HG03103 (cell line): ENCODE data around the gene CMTM1.
"Not testable (repeated sequence)": the region's sequence is repeated elsewhere in the genome, so short reads cannot be mapped to it uniquely, and the experiment has no call there.

Experiments used
- ATAC-seq: cut with Tn5 transposase; IDR thresholded peaks from one replicate; pipeline ENCODE4 v1.9.1; 2021; ENCODE audit warnings: low read depth; ENCODE audit not compliant: unreplicated experiment

Gene CMTM1

DNA sequence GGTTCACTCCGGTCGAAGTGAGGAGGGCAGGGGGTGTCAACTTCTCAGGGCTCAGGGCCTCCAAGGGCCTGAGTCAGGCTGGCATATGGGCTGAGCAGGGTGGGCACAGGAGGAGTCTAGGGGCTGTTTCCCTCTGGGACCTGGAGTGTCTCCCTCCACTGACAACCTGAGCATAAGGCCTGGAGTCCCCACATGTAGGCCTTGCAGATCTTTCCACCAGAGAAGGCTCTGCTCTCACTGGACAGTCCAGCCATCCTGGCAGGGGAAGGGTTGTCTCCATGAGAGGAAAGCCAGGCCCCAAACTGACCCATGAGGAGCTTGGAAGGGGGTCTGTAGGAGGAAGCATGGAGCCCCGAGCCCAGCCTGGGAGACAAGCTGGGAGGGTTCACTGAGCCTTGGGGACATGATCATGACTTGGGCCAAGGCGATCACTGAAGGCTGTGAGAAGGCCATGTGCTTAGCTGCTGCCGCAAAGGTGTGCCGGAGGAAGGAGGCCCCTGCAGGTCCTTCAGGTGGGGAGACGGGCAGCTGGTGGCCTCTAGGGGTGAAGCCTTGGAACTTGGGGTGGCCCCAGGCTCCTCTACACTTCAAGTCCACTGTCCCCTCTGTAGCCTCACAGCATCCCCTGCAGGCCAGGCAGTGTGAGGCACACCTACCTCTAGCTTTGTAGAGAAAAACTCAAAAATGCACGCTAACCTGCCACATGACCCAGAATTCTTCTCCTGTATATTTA, 22.9 kb downstream of the CMTM1 start:
- peak; percentile 76 for ATAC-seq

DNA sequence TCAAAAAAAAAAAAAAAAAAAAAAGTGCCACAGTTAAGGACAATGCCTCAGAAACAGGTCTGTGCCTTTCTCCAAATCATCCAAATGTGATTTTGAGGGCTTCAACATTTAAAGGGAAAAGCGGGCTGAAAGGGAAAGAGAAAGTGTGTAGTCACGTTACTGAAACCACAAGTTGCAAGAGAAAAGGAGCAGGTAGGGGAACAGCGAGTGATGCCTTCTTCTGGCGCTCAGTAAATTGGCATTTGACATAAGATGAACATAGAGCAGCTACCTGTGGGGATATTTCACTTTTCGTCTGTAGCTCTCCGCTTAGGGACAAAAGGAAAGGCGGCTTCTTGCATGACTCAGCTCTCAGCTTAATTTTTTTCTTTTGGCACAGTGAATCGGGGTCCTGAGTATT, 24.1 kb downstream of the CMTM1 start:
- ATAC-seq = no peak

DNA sequence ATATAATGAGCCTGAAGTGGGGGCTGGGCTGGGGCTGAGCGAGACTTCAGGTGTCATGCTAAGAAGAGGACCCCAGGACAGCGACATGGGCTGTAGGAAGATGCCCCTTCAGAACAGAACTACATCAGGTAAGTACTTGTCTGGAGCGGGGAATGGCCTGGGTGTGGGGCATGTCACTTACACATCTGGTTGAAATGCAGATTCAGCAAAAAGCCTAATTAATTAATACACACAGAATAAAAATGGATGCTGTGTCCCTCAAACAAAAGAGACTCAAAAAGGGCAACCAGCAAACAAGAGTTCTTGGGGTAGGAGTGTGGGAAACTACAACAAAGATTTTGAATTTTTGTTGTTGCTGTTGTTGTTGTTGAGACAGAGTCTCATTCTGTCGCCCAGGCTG, 24.8 kb downstream of the CMTM1 start:
- ATAC-seq = no peak

DNA sequence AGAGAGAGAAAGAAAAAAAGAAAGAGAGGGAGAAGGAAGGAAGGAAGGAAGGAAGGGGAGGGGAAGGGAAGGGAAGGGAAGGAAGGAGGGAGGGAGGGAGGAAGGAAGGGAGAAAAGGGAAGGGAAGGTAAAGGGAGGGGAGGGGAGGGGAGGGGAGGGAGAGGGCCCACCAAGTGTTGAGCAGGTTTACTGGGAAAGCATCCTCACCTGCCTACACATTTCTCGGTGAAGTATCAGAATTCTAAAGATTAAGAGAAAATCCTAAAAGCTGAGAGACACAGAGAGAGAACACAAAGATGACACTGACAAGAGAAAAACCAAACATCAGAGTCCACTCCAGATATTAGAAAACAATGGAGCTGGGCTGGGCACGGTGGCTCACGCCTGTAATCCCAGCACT, 26.0 kb downstream of the CMTM1 start:
- ATAC-seq = no peak

DNA sequence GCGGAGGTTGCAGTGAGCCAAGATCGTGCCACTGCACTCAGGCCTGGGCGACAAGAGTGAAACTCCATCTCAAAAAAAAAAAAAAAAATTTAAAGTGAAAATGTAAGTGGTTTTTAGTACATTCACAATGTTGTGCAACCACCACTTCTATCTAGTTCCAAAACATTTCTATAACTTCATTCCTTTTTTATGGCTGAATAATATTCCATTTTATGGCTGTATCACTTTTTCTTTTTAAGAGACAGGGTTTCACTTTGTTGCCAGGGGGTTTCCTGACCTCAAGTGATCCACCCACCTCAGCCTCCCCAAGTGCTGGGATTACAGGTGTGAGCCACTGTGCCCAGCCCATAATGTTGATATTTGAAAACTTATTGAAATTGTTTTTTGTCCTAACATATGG, 26.6 kb downstream of the CMTM1 start:
- no peak for ATAC-seq

DNA sequence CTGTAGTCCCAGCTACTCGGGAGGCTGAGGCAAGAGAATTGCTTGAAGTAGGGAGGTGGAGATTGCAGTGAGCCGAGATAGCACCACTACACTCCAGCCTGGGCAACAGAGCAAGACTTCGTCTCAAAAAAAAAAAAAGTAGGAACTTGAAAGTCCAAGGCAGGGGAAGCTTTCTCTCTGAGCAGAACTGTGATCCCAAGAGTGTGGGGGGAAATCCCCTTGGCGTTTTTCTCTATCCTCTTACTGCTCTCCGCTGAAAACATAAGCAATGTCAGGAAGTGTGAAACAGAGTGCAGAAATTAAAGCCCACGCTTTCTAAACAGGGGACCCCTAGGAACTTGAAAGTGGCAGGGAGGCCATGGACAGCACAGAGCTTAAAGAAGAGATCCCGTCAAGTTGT, 28.5 kb downstream of the CMTM1 start:
- ATAC-seq = no peak

DNA sequence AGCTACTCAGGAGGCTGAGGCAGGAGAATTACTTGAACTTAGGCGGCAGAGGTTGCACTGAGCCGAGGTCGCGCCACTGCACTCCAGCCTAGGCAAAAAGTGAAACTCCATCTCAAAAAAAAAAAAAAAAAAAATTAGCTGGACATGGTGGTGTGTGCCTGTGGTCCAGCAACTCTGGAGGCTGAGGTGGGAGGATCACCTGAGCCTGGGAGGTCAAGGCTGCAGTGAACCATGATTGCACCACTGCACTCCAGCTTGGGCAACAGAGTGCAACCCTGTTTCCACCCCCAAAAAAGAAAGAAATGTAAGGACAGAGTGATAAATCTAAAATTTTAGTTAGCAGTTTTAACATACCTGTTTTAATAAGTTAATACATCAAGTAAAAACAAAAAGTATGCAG, 30.3 kb downstream of the CMTM1 start:
- ATAC-seq = not testable (repeated sequence)

DNA sequence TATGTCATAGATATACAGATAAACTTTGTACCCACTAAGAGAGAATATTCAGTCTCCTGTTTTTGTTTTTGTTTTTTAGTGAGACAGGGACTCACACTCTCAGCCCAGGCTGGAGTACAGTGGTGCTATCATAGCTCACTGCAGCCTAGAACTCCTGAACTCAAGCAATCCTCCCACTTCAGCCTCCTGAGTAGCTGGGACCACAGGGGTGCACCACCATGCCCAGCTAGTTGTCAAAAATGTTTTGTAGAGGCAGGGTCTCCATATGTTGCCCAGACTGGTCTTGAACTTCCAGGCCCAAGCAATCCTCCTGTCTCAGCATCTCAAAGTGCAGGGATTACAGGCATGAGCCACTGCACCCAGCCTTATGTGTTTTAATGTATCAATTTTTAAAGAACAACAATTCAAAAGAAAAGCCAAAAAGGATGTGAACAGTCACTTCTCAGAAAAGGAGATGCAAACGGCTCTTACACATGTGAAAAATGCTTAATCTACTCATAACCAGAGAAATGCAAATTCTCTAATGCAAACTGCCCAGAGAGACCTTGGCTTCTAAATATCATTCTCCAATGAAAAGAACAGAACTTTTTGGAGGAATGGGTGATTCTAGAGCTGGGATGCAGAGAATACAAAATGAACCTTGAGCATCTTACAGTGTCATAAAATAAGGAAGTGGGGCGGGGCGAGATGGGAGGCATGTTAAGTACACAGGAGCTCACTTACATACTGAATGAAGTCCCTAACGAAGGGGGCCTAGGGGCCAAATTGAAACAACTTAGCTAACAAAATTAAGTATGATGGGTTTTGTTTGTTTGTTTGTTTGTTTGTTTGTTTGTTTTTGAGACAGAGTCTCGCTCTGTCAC, 31.0 kb downstream of the CMTM1 start:
- ATAC-seq = no peak

DNA sequence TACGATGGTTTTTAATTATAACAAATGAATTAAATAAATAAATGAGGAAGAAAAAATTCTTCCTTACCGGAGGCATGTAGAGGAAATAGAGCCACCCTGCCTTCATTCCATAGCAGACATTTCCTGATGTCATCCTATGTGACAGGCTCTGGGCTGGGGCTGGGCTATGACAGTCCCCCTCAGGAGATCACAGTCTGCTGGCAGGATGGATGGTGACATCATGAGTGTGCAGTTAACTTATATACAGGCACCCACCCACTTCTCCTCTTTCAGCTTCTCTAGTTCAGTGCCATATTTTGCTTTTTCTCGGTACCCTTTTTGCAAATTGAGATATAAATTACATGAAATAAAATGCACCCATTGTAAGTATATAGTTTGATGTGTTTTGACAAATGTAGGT, 31.9 kb downstream of the CMTM1 start:
- ATAC-seq = no peak

DNA sequence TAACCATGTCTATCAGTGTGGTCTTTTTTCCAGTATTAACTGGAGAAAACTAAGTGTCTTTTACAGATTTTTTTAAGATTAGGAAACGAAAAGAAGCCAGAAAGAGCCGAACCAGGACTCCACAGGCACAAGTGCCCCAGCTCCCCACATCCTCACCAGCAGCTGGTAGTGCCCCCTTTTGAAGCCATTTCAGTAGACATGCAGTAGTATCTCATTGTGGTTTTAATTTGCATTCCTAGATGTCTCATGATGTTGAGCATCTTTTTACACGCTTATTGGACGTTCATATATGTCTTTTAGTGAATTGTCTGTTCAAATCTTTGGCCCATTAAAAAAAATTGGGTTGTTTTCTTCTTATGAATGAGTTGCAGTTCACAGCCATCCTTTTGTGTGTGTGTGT, 33.5 kb downstream of the CMTM1 start:
- no peak for ATAC-seq

DNA sequence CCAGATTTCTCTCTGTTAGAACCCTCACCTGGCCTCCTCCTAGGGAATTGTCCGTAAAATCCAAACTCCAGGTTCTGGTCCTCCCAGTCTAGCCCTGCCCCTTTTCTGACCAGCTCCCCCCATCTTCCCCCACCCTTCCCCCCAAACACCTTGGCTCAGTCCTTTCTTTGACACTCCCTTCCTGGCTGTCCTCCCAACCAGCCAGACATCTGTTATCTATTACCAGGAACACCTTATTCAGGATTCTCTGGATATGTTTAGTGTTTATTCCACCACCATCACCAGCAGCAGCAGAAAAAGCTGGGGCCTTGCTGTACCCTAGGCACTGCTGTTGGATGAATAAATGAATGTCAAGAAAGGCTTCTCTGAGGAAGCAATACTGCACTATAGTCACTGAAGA, 34.2 kb downstream of the CMTM1 start:
- ATAC-seq = no peak

DNA sequence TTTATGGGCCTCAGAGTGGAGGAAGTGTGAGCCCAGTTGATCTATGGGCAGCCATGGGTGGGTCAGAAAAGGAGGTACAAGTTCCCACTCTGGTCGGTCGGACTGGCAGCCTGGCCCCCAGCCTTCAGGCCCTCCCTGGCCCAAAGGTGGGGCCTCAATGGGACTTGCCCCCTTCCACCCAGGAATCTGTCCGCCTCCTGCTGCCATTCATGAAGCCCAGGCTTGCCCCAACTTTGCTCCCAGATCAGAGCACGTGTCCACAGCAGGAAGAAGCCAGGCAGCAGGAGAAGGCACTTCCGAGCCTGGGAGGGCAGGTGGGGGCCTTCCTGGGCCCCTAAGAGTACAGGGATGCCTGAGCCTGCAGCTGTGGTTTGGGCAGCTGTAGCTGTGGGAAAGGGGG, 35.2 kb downstream of the CMTM1 start:
- ATAC-seq = no peak

DNA sequence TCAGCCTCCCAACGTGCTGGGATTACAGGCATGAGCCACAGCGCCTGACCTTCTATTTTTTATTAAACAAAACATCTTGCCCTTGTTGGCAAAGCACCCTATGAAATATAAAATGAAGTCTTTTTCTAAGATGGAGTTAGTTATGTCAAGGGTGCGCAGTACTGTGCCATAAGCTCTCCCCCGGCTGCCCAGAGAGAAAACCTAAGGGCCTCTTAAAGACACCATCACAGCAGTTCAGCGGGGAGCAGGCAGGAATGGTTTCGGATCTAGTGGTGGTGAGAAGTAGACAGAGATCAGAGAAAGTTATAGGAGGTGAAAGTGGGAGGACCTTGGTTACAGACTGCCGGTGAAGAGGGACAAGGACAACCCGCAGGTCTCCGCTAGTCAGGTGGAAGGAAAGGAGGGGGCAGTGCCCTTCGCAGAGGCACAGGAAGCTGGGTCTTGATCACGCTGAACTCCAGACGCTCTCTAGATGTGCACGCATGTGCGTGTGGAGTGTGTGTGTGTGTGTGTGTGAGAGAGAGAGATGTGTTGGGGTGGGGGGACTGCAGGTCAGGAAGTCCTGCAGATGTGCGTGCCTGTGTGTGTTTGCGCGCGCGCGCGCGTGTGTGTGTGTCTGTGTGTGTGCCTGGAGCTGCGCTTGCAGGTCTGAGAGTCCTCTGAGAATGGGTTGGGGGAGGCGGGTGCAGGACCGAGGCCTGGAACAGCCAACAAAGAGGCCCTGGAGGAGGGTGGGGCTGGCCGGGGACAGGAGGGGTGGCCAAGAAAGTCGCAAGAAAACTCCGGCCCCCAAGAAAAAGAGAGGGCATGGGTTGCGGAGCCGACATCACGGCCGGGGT, 37.5 kb downstream of the CMTM1 start:
- no peak for ATAC-seq

DNA sequence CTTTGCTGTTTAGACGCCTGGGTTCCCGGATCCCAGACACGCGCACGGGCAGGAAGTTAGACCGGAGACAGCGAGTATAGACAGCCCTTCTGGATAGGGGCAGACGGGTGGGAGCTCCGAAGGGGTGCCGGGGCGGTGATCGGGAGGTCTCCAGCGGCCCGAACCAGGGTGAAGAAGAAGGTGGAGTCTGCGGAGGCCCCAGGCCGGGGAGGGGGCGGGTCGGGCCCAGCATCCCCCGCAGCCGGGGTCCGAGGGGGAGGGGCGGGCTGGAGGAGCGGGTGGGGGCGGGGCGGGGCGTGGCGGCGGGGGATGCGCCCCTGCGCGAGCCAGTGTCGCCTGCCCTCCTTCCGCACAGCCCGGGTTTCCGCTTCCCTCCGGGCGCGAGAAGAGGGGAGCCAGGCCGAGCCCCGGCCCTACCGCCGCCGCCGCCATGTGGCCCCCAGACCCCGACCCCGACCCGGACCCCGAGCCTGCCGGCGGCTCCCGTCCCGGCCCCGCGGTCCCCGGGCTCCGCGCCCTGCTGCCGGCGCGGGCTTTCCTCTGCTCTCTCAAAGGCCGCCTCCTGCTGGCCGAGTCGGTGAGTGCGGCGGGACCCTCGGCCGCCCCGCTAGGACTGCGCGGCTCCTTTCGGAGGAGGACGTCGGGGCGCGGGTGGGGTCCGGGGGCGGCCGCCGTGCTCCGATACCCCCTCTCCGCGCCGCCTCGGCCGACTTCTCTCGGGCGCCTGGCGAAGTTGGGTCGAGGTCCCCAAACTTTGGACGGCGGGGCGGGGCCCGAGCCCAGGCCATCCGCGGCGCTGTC, 38.3 kb downstream of the CMTM1 start, which contains the start of gene CMTM3:
Gene CMTM3 (plus strand): TSS at position 329 of the 801 bp plus-strand sequence. CDS start 102 bp downstream, at position 431.
- ATAC-seq = peak; percentile 41

DNA sequence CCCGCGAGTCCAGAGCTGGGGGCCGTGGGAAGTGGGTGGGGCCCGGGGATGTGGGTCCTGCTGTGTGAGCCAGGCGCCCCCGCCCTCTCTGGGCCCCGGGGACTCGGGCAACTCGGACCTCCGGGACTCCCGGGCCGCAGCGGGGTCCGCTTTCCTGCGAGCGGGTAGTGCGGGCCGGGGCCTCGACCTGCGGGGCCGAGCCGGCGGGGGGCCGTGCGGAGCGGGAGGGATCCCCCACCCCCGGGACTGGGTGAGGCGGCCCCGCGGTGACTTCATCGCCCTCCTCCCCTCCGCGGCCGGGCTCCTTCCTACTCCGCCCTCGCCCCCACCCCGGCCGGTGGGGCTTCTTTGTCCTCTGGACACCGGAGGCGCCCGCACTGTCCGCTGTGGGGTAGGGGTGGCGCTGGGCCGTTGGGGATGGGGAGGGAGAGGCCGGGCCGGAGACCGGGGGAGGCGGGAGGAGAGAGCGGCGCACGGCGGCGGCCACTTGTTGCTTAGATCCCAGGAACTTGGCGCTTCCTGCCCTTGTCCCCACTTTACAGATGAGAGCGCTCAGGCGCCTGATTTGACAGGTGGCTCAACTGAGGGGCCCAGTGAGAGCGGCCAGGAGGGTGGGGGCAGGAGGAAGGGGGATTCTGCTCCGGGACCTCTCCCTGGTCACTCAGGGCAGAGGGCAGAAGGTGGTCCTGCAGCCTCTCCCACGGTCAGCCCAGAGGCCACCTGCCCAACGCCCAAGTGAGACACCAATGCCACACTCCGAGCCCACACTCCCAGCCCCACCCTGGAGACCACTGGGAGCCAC, 39.1 kb downstream of the CMTM1 start:
- peak; percentile 2 for ATAC-seq

DNA sequence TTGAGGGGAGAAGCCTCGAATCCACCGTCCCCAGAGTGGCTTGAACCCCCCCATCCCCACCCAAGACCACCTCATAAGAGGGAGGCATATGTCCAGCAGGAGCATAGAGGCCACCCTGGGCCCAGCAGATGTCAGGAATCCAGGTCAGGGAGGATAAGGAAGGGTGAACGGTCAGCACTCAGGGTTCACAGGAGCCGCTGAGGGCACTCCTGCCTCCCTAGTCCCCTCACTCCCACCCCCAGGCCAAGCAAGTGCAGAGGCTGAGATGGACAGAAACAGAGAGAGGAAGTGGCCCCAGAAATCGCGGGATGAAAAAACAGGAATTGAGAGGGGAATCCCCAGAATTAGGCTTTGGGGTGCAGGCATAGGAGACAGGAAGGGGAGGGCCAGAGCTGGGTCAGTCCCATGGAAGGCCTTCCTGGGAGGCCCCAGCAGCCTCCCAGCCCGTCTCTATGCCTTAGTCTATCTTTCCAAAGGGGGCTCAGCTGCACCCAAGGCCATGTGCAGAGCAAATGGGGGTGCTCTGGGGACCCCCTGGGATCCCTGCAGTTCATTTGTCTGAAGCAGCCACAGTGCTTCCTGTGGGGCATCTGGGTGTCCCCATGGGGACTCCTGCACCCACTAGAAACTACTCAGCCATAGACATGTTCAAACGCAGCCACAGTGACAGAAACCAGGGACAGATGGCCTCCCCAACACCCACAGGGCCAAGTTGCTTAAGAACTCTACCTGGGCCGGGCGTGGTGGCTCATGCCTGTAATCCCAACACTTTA, 39.9 kb downstream of the CMTM1 start:
- ATAC-seq = peak; percentile 27

DNA sequence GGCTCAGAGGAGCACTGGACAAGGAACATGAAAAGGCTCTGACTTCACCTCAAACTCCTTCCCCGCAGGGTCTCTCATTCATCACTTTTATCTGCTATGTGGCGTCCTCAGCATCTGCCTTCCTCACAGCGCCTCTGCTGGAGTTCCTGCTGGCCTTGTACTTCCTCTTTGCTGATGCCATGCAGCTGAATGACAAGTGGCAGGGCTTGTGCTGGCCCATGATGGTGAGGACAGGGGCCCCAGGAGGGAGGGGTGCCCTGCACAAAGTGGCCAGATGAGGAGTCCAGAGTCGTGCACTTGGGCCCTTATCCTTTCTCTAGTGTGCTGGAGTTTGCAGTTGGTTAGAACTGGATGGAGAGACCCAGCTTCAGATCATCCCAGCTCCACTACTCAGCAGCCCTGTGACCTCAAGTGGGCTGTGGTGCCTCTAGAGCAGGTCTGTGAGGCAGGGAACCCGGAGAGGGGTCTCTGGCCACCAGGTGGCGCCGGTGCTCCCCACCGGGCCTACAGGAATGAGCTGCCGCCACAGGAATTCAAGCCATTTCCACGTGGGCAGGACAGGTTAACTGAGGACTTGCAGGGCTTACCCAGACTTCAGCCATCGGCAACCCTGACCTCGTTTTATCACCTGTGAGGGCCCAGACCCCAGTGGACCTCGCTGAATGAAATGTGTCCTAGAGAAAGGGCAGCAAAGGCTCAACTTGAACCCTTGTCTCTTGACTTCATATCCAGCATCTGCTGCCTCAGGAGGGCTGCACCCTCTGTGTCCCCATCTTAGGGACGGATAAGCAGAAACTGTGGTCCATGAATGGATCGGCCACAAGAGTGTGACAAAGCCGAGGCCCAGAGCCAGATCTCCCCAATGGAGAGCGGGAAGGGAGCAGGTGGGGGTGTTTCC, 42.3 kb downstream of the CMTM1 start:
- ATAC-seq = peak; percentile 32

DNA sequence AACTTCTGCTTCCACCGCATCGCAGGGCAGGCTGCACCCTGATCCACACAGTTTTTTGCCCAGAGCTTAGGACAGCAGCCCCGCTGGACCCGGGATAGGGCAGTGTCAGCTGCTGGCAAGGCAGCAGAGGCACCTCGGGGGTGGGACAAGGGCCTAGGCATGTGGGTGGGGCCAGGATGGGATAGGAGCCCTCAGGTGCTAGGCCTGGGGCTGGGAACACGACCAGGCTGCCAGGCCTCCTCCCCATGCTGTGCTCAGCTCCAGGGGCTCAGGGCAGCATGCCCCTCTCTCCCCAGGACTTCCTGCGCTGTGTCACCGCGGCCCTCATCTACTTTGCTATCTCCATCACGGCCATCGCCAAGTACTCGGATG, 42.9 kb downstream of the CMTM1 start:
- ATAC-seq = no peak
